GM19328 (cell line): ENCODE measurements around the gene APH1B.
"Not testable (repeated sequence)": the region's sequence is repeated elsewhere in the genome, so short reads cannot be mapped to it uniquely, and the experiment has no call there.

ENCODE experiments used
- ATAC-seq: cut with Tn5 transposase; IDR thresholded peaks from one replicate; pipeline ENCODE4 v1.9.1; 2021; ENCODE audit warnings: mild to moderate bottlenecking, moderate library complexity; ENCODE audit not compliant: unreplicated experiment

The APH1B gene

DNA sequence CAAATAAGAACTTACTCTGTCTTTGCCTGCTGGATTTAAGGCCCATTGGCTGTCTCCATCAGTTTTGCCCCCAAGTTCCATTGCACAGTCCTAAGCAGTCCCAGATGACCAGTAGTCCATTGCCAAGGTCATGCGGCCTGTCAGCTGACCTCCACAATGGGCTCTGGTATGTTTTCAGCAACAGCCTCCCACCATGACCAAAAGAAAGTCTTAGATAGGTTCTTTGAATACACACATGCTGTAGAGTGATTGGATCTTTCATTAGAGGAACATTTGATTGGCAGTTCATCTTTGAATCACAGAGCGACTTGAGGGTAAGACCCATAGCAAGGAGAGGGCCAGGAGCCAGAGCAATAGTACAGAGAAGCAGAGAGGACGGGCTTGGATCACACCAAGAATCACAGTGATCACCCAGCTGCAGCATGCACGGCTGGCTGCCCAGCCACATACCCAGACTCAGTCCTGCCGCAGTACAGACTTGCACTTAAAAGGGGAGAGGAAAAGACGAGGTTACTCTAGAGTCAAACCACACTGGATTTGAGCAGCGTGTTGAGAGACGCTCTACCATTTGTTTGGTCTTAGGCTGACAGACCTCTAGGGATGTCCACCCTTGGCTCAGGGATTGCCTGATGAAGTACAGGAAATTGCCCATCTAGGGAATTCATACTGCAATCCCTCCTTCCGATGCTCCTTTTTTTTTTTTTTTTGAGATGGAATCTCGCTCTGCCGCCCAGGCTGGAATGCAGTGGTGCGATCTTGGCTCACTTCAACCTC lies 50.4 kb downstream of the APH1B start:
- ATAC-seq: no peak

DNA sequence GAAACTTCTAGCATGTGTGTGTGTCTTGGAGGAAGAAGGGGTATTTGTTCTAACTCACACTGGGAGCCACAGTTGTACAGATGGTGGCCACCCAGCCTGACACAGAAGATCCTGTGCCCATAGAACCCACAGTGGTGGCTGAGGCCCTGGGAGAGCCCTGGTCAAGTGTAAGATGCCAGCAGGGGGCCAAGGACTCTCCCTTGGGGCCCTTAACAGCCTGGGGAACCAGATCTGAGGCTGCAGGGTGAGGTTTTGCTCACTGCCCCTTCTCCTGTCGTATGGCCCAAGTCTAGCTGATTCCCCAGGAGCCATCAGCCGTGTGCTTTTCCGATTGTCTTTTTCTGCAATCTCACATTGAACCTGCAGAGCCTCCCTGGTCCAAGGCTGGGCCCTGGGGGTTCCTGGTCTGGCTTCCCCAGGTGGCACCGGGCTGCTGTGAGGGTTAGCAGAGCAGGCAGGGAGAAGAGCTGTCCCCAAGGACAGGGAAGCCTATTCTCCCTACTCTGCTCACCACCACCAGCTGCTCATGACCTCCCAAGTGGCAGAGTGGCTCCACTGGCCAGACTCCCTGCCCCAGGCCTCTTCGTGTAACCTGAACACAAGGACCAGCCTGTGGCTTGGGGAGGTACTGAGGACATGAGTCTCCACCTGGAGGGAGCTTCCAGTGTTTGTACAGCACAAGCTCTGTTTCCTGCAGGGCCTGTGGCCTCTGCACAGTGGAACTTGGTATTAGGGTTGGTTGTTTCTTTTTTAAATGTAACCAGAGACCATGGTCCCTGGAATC lies 52.4 kb downstream of the APH1B start:
- no peak for ATAC-seq

DNA sequence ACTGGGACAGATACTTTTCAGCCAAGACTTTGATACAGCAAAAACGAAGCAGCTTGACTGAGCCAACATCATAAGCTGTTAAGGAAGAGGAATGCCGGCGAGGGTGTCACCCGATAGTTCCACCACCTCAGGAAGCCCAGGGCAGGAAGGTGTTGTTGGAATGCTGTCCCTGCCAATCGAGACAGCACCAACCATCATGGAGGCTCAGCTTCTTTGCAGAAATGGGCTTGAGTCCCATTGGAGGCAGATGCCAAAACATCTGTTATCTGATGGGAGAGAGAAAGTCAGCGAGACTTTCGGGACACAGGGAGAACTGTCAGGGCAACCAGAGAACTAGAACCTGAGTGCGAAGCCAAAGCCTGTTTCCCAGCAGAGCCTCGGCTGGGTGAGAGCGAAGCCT lies 53.5 kb downstream of the APH1B start:
- ATAC-seq: no peak

DNA sequence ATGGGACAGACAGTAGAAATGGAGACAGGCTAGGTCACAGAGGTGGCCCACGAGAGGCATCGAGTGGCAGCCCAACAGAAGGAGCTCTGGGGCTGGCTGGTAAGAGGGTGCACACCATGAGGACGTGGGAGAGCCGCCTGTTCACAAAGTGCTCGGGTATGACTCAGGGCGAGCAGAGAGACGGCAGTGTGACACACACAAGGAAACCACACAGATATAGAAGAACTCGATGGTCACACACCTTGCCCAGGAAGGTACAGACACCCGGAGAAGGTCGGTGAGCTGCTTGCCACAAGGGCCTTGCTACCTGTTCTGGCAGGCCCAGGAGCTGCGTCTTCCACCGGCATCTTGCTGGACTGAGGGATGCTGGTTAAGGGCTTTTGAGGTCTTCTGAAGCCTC lies 54.1 kb downstream of the APH1B start:
- no peak for ATAC-seq

DNA sequence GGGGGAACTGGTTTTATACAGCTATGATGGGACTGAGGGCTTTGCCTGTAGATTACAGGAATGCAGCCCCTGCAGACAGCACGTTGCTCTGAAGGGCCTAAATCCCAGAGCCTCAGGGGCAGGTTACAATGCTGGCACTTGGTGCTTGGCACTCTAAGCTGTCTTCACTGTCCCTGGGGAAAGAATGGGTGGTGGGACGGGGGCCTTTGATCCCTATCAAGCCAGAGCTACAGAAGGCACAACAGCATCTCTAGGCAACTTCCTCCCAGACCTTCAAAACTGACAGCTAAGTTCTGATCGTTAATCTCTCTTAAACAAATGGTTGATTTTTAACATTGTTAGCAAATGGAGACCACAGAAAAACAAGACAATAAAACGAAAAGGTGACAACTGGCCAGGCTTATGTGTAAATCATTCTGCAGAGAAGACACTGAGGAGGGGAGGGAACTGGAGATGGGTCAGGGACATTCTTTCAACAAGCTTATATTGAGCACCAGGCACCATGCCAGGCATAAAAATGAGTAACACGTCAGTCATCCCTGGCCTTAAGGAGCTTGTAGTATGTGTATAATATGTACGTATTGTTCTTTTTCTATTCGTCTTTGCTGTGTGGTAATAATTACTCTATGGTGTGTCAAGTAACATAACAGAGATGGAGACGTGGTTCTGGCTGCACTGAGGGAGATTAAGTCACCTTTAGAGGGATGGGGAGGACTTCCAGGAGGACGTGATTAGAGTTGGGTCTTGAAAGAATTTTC lies 55.1 kb downstream of the APH1B start:
- no peak for ATAC-seq

DNA sequence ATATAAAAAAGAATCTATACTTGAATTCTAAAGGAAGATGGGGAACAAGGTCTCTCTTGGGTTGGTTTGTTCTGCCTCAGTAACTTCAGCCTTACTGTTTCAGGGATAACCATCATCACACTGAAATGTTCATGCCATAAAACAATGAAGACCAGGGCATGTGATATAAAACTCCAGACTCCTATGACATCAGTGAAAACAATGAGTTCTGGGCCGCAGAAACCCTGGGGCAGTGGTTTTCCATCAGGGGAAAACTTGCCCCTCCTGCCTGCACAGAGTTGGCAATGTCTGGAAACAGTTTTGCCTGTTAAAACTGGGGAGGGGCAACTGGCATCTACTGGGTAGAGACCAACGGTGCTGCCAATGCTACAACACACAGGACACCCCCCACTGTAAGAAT lies 57.4 kb downstream of the APH1B start:
- ATAC-seq: no peak

DNA sequence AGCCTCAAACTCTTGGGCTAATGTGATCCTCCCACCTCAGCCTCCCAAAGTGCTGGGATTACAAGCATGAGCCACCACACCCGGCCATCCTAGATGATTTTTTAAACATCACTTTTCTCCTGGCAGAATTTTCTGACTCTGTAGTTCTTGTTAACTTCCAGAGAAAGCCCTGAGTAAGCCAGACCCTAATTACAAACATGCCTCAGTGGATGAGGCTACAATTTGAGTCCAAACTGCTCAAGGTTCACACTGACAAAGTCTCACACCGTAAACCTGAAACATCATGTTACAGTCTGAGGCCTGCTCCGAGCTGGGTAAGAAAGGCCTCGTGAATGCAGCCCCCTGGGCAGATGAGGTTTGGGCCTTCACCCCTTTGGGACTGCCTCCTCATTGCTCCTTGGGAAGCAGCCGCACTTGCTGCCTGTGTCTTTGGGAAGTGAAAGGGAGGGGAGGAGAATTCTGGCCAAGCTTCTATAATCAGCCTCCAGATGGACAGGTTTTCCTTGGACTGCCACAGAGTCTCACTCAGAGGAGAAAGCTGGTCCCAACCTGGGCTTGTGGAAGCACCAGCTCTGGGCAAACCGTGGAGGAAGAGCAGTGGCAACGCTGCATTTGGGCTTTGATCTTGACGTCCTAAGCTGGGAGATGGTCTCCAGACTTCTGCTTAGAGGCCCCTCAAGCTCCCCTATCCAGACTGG lies 58.3 kb downstream of the APH1B start:
- ATAC-seq: no peak

DNA sequence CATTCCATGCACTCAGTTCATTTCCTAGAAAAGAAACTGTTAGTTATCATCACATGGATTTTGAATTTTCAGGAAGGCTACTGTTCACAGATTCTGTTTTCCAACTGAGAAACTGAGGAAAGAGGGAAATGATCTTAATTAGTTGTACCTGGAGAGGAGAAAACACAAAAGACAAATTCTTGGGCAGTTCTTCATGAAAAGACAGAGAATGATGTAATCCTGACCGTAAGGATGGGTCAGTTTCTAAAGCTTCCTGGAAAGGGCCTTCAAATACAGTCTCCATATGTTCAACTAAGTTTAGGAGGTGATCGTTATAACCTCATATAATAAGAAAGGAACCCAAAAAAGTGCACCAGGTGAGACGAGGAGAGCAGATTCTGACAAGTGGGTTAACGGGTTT lies 59.6 kb downstream of the APH1B start:
- ATAC-seq: no peak

DNA sequence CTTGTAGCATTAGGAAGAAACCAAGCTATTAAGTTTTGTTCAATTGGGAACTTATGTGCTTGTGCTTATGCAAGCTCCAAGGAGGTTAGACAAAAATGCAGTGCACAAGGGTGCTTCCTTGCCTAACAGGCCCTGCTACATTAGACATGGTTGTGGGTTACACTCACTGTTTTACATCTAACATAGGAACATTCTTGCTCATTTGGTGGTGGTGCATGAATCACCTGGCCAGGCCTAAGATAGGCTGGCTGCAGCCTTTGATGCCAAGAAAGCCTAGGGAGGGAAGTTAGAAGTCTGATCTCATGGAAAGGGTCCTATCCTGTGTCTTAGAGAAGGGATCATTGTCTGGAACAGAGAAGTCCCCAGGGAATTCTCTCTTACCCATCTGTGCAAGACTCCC lies 60.8 kb downstream of the APH1B start:
- no peak for ATAC-seq

DNA sequence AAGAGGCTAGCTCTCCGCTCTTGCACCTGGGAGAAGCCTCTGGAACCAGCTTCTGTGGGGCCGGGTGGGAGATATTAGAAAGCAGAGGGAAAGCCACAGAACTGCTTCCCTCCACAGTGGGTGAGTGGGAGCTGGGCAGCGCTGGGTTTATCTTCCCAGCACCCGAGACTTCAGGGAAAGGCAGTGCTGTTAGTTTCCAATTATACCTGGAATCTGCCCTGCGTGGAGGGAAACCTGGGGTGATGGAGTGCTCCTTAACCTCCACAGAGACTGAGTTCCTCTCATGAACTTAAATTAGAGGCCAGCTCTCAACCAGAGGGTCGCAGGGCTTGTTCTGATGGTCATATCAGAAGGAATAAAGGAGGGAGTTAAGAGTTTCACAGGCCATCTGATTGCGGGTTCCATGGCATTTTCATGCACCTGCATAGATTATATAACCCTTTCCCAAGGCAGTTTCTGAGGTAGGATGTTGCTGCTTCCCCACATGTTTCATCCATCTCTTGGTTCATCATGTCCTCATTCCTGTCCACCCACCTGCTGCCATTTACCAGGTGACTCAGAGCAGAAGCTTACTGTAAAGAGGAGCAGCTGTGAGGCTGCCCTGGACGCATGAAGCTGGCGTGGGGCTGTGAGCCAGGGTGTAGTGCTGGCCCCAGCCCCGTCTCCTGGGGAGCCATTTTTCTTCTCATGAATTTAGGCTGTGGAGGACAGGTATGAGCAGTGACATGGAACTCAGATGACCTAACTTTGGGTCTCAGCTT lies 61.8 kb downstream of the APH1B start:
- no peak for ATAC-seq

DNA sequence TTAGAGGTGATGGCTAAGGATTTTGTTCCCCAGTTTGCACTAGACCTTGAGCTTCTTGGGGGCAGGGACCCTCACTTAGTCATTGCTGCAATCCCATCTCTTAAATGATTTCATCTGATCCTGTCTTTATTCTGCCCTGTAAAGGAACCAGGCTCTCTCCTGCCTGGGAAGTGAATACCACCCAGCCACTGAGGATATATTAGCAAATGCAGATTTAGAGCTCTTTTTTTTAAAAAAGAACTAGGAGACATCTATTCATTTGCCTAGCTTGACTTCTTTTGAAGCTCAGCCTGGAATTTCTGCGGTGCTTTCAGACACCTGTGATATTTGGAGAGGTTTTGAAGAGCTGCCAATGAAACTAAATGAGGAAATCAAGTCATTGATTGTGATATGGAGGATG lies 62.4 kb downstream of the APH1B start:
- no peak for ATAC-seq

DNA sequence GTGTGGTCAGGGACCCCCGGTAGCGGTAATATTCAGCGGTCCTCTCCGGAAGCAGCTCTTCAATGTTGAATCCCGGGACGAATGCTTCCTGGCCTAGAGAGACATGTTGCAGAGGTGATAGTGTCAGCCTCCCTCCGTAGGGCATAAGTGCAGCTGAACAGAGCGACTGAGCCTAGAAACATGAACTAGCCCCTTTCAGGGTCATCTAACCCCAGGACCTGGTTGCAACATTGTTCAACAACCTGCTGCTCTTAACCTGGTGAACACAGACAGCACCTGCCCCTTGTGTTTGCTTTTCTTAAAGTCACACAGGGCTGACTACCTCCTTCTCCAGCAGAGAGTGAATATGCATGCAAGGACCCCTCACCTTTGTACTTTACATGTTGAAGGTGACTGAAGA lies 62.9 kb downstream of the APH1B start:
- no peak for ATAC-seq

DNA sequence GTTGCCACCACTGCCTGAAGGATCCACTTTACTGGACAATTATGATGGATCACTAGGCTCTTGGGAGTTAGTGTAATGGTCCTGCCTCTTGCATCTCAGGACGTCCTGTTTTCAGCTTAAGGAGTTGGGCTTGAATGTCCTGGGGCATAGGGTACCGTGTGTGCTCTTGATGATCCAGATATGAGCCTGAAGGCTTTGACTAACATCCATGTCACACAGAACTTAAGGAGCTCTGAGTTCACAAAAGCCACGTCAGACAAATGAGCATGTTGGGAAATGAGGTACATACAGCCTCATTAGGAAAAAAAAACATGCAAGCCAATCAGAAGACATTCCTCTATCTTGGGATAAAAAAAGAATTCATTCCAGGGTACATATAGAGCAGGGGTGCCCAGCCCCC lies 63.5 kb downstream of the APH1B start:
- no peak for ATAC-seq

DNA sequence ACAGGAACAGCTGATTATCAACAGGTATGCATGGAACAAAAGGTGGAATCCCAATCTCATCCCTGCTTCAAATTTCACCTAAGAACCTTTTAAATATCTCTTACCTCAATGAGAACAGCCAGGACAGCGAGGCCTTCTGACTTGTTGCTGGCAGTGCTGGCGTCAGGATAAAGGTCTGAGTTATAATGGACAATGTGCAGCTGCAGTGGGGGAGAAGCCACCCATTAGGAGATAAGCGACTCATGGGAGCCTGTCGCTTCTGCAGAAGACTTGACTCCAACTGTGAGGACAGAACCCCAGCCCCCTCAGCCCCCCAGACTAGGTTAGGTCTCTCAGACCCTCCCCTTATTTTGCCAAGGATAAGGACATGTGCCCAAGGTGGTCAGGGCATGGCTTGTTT lies 64.5 kb downstream of the APH1B start:
- no peak for ATAC-seq

DNA sequence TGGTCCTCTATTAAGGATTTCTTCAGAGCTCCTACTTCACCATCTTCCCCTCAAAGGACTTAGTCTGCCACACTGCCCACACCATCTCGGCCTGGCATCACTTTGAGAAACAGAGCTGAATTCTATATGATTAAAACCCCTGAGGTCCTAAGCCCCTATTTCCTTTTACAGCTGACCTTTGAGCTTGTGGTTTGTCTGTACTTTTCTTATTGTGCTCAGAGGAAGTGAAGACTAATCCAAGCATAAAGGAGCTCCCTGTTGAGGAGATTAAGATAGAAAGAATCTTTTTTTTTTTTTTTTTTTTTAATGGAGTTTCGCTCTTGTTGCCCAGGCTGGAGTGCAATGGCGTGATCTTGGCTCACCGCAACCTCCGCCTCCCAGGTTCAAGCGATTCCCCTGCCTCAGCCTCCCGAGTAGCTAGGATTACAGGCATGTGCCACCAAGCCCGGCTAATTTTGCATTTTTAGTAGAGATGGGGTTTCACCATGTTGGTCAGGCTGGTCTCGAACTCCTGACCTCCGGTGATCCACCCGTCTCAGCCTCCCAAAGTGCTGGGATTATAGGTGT lies 65.7 kb downstream of the APH1B start:
- not testable (repeated sequence) for ATAC-seq

DNA sequence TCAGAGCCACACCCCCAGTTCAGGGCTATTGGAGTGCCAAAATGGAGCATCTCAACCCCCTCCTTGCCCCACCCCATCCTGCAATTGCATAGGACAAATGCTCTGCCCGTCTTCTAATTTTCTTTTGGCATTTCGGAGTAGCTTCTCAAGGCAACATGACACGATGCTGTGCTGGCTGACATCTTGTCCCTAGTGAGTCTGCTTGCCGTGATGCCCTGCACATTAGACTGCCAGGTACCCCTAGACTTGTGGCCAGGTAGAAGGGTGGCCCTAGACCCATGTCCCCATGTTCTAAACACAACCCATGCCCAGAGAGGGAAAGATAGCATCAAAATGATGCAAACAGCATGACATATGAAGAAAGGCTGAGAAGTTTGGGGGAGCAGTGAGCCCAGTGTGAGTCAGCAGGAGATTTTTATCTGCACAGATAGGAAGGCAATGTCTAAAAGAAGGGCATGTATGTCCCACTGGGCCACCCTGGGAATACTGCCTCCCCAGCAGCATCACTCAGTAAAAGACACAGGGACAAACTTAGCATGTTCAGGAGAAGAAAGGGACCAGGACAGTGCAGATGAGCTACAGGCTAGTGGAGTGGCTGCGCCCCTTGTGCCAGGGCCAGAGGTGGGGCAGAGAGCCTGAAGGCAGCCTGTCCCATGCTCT lies 67.5 kb downstream of the APH1B start:
- no peak for ATAC-seq

DNA sequence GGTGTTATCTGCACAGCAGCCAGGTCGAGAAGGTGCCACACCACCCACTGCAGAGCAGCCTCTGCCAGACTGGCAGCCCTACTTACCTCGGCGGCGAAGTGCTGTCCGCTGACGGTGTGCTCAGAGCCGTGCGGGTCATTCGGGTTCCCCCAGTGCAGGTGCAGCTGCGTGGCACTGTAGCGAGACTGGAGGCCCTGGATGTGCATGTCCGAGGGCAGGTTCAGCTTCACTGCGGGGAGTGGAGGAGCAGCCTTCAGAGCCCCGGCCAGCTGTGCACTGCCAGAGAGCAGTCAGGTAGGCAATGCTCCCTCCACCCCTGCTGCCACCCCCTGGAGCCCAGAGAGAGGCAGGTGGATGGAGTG lies 68.0 kb downstream of the APH1B start:
- ATAC-seq: no peak

DNA sequence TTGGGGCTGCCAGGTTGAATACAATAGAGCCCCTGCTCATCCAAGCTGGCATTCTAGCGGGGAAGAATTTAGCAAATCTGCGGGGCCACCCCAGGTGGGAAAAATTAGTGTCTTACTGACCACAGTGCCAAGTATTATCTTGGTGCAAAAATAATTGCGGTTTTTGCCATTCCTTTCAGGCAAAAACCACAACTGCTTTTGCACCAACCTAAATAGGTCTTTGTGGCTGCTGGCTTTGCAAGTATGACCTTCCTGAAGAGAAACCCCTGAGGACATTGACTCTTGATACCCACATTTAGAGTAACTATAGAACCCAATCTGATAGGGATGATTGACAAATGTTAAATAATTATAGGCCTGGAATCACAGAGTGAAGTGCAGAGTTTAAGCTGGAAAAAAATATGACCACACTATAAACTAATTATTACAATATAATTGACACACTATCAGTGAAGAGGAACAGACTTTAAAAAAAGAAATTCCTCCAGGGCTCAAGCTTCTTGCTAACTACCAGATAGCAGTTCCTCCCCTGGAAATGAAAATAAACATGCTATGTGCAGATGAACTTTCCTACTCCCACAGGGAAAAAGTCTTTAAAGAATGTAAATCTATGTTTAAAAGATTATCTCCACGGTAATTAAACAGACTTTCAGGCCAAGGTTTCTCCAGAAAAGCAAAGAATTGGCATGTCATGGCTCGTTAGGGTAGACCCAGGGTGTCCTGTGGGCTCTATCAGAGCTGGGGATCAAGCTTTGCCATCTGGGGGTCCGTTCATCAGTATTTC lies 69.9 kb downstream of the APH1B start:
- no peak for ATAC-seq

DNA sequence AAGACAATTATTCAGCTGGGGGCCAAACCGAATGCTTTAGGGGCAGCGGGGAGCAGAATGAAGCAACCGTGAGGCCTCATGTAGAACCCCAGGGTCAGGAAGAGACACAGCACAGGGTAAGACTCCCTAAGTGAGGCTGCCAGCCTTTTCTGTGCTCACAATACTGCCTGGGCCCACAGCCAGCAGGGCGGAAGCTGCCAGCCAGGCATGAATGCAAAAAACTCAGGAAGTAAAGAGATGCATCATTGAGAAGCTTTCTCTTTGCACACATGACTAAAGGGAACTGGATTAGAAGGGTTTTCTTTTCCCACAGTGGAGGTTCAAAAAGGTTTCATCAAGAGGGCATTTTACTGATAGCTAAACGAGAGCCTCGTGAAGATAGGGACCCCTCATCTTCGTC lies 71.0 kb downstream of the APH1B start:
- ATAC-seq: no peak
